Kidney (tissue), 14 donors: ENCODE measurements around the gene PRSS35. TPM values are rescaled to one million over a fixed set of nuclear protein-coding genes. Genes with fewer than 3 reads are reported as not detected.

ENCODE experiments used
- DNase-seq, 5 donors: peaks; one replicate each; pipeline ENCODE4 v3.0.0-alpha.2; 2013 to 2020
- FAIRE-seq: peaks from 2 replicates; lab custom pipeline; 2012; peaks lifted over from hg19 to GRCh38; lab: Jason Lieb, UNC
- H3K27ac ChIP-seq, 2 donors: one replicate each; pipeline ENCODE4 v1.7.0; 2013; ENCODE audit warnings: low read depth in 2 of 2, low read length in 2 of 2, inconsistent platforms in 1 of 2
- H3K27me3 ChIP-seq: one replicate; pipeline ENCODE4 v1.7.1; 2013; ENCODE audit warnings: low read length, inconsistent platforms; ENCODE audit not compliant: control insufficient read depth, insufficient read depth
- H3K36me3 ChIP-seq, 3 donors: one replicate each; pipeline versions ENCODE4 v1.7.0 to v1.7.1; 2013; ENCODE audit warnings: low read length in 3 of 3, control low read depth in 1 of 3, inconsistent platforms in 1 of 3; ENCODE audit not compliant: insufficient read depth in 3 of 3, control insufficient read depth in 2 of 3
- H3K4me1 ChIP-seq, 3 donors: one replicate each; pipeline versions ENCODE4 v1.7.0 to v1.7.1; 2013; ENCODE audit warnings: low read length in 3 of 3, inconsistent platforms in 1 of 3, low read depth in 1 of 3; ENCODE audit not compliant: control insufficient read depth in 2 of 3, insufficient read depth in 2 of 3
- H3K4me3 ChIP-seq, 3 donors: one replicate each; pipeline versions ENCODE4 v1.7.0 to v1.8.1; 2013; ENCODE audit warnings: low read length in 3 of 3, control low read depth in 1 of 3, inconsistent platforms in 1 of 3
- H3K9ac ChIP-seq, 3 donors: one replicate each; pipeline versions ENCODE4 v1.7.0 to v1.7.1; 2013; ENCODE audit warnings: low read length in 3 of 3, control low read depth in 1 of 3, inconsistent platforms in 1 of 3
- H3K9me3 ChIP-seq, 3 donors: one replicate each; pipeline versions ENCODE4 v1.7.0 to v1.7.1; 2013; ENCODE audit warnings: low read length in 3 of 3, control low read depth in 1 of 3, inconsistent platforms in 1 of 3; ENCODE audit not compliant: control insufficient read depth in 2 of 3, insufficient read depth in 1 of 3
- intact Hi-C: fragments of 100-400 bp; cut with DNase I; formaldehyde crosslinking; loops from one replicate; pipeline ENCODE4 v1.11.1; 2022
- polyA plus RNA-seq: library from polyadenylated mRNA; stranded (reverse); fragments of 350-450 nt; fragmentation: Illumina TruSeq; extraction: RNeasy Lipid Tissue Mini Kit (QIAGEN cat#74804); gene quantifications from one replicate; pipeline ENCODE4 v1.2.3, GENCODE V29; 2014; ENCODE audit warnings: low read depth, low replicate concordance; ENCODE audit not compliant: insufficient read depth
- total RNA-seq: library from RNA; stranded (reverse); fragmentation: NEBNext Ultra II Directional; extraction: Animal tissue kit (Norgen Biotek cat#: 25700); gene quantifications from one replicate; pipeline ENCODE4 v1.2.1, GENCODE V29; 2021
- TF ChIP-seq, protein P1 (sequence below): IDR thresholded peaks from 3 replicates; pipeline ENCODE4 v1.5.1; 2012; ENCODE audit warnings: mild to moderate bottlenecking, moderate library complexity, borderline replicate concordance; ENCODE audit not compliant: insufficient read depth; ENCODE audit errors: extremely low read depth
- donor health status: control.
- donor health status: control.
- donor health status: control.
- donor health status: control.
- donor health status: control.
- donor health status: DM: yes; HTN: yes; CAD: no.
- donor health status: Normal renal cell carcinoma (clear cell type).

PRSS35 gene
- total and polyA plus RNA-seq, 2 donors from 2014 or later = 0.66 to 2.0 TPM

DNA sequence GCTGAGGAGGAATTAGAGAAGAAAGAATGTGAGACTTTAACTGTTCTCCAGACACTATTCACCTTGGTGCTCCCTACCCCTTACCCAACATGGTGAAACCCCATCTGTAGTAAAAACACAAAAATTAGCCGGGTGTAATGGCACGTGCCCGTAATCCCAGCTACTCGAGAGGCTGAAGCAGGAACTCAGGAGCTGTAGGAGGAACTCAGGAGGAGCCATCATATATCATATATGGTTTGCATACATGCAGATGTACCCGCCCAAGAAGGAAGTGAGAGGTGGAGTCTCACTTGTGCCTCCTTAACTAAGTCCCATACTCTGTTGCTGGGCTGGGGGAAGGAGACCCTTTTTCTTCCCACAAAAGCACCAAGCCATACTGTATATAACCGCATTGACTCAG lies 46.0 kb upstream of the PRSS35 start:
- Histone ChIP-seq H3K27me3 (no peaks in the 10 kb centered on the region), H3K9ac (no peak overlapping the region), H3K4me1 (no peaks in the 10 kb centered on the region), H3K9me3 (no peaks in the 10 kb centered on the region), H3K27ac (no peak overlapping the region), H3K4me3 (no peak overlapping the region), H3K36me3 (no peaks in the 10 kb centered on the region)
- TF ChIP-seq, protein P1, sequence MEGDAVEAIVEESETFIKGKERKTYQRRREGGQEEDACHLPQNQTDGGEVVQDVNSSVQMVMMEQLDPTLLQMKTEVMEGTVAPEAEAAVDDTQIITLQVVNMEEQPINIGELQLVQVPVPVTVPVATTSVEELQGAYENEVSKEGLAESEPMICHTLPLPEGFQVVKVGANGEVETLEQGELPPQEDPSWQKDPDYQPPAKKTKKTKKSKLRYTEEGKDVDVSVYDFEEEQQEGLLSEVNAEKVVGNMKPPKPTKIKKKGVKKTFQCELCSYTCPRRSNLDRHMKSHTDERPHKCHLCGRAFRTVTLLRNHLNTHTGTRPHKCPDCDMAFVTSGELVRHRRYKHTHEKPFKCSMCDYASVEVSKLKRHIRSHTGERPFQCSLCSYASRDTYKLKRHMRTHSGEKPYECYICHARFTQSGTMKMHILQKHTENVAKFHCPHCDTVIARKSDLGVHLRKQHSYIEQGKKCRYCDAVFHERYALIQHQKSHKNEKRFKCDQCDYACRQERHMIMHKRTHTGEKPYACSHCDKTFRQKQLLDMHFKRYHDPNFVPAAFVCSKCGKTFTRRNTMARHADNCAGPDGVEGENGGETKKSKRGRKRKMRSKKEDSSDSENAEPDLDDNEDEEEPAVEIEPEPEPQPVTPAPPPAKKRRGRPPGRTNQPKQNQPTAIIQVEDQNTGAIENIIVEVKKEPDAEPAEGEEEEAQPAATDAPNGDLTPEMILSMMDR = no peak
- intact Hi-C loops = no loop called here
- FAIRE-seq = no peak
- no peak for DNase-seq

DNA sequence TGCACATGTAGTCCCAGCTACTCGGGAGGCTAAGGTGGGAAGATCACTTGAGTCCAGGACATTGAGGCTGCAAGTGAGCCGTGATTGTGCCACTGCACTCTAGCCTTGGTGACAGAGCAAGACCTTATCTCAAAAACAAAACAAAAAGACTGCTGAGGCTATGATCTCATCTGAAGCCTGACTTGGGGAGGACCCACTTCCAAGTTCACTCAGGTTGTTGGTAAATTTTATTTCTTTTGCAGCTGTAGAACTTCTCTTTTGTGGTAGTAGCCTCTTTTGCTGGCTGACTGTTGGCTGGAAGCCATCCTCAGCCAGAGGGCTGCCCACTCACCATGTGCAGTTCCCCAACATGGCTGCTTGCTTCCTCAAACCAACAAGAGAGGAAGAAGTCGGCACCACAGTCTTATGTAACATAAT lies 44.7 kb upstream of the PRSS35 start:
- DNase-seq = no peak

DNA sequence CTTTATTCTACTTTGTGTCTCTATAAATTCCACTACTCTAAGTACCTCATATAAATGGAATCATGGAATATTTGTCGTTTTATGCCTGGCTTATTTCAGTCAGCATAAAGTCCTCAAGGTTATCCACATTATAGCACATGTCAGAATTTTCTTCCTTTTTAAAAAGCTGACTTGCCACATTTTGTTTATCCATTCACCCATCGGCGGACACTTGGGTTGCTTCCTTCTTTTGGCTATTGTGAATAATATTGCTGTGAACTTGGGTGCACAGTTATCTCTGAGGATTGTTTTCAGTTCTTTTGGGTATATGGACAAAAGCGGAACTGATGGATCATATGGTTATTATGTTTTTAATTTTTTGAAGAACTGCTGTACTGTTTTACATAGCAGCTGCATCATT lies 42.3 kb upstream of the PRSS35 start:
- TF ChIP-seq, protein P1 = no peak
- H3K4me3 ChIP-seq = no peak overlapping the region
- H3K36me3 ChIP-seq = no peaks in the 10 kb centered on the region
- H3K27me3 ChIP-seq = no peaks in the 10 kb centered on the region
- H3K27ac ChIP-seq = no peak overlapping the region
- H3K9ac ChIP-seq = no peak overlapping the region
- FAIRE-seq (no peak), DNase-seq (no peak)
- intact Hi-C loops = no loop called here
- H3K9me3 ChIP-seq = no peaks in the 10 kb centered on the region
- peaks cover 0 to 13% (median 0%) of the 10 kb centered on the region in 3 donors for H3K4me1 ChIP-seq

More for the DNA sequence above, 44.7 kb upstream of the PRSS35 start:
- Histone ChIP-seq H3K4me1 (no peaks in the 10 kb centered on the region), H3K27ac (no peak overlapping the region), H3K9ac (no peak overlapping the region), H3K9me3 (no peaks in the 10 kb centered on the region), H3K36me3 (no peaks in the 10 kb centered on the region), H3K27me3 (no peaks in the 10 kb centered on the region), H3K4me3 (no peak overlapping the region)
- TF ChIP-seq, protein P1 = no peak
- no peak for FAIRE-seq
- intact Hi-C loops = no loop called here

DNA sequence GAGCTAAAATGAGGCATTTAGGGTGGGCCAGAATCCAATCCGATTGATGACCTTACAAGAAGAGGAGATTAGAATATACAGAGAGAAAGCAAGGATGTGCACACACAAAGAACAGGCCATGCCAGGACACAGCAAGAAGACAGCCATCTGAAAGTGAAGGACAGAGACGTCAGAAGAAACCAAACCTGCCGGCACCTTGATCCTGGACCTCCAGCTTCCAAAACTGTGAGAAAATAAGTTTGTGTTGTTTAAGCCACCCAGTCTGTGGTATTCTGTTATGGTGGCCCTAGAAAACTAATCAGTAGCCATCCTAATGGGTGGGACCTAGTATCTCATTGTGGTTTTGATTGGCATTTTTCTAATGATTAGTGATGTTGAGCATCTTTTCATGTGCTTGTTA lies 41.7 kb upstream of the PRSS35 start:
- TF ChIP-seq, protein P1 = no peak
- Histone ChIP-seq H3K27me3 (no peaks in the 10 kb centered on the region), H3K4me3 (no peak overlapping the region), H3K36me3 (no peaks in the 10 kb centered on the region), H3K4me1 (peaks cover 0 to 15% (median 0%) of the 10 kb centered on the region in 3 donors), H3K27ac (no peak overlapping the region), H3K9ac (no peak overlapping the region), H3K9me3 (no peaks in the 10 kb centered on the region)
- intact Hi-C loops = no loop called here
- no peak for FAIRE-seq
- no peak for DNase-seq
